Esophagus muscularis mucosa (tissue), 4 donors: ENCODE data around the gene VPS29. TPM values are rescaled to one million over a fixed set of nuclear protein-coding genes. Genes with fewer than 3 reads are reported as not detected.
A peak's percentile ranks its signal among the peaks of the same experiment; 100 is the strongest.
"Not testable (repeated sequence)": the region's sequence is repeated elsewhere in the genome, so short reads cannot be mapped to it uniquely, and the experiment has no call there.

Experiments
- DNase-seq: peaks from one replicate; pipeline ENCODE4 v3.0.0-alpha.2; 2017; ENCODE audit errors: extremely low spot score
- H3K27ac ChIP-seq, 4 donors: fragments of 200-600 bp; sonication (generic); replicated peaks in 1 of 4; 1 replicate in 3 of 4; 2 replicates in 1 of 4; pipeline ENCODE4 v1.5.1; 2016 to 2019; ENCODE audit warnings: mild to moderate bottlenecking in 1 of 4
- H3K27me3 ChIP-seq, 4 donors: fragments of 200-600 bp; sonication (generic); one replicate each; pipeline versions ENCODE4 v1.5.1 to v1.6.0; 2016 to 2019
- H3K36me3 ChIP-seq, 4 donors: fragments of 200-600 bp; sonication (generic); one replicate each; pipeline ENCODE4 v1.5.1; 2016 to 2019
- H3K4me1 ChIP-seq, 4 donors: fragments of 200-600 bp; sonication (generic); one replicate each; pipeline ENCODE4 v1.5.1; 2016 to 2019
- H3K4me3 ChIP-seq, 4 donors: fragments of 200-600 bp; sonication (generic); 1 replicate in 2 of 4; 2 replicates in 2 of 4; pipeline ENCODE4 v1.5.1; 2016 to 2019; ENCODE audit warnings: mild to moderate bottlenecking in 4 of 4, moderate library complexity in 1 of 4
- H3K9me3 ChIP-seq, 4 donors: fragments of 200-600 bp; sonication (generic); 1 replicate in 3 of 4; 2 replicates in 1 of 4; pipeline ENCODE4 v1.5.1; 2016 to 2019
- CTCF ChIP-seq, 3 experiments: fragments of 200-600 bp in 2 of 3; fragments of 450-650 bp in 1 of 3; sonication (generic) in 2 of 3; IDR thresholded peaks; one replicate each; pipeline ENCODE4 v1.5.1; 2017 to 2019; ENCODE audit warnings: antibody characterized with exemption in 3 of 3, mild to moderate bottlenecking in 2 of 3, moderate library complexity in 1 of 3
- EP300 ChIP-seq: sonication (generic); formaldehyde crosslinking; IDR thresholded peaks from one replicate; pipeline ENCODE4 v1.6.1; 2017; ENCODE audit warnings: antibody characterized with exemption
- POLR2A ChIP-seq: fragments of 450-650 bp; IDR thresholded peaks from one replicate; pipeline ENCODE4 v1.6.1; 2017; ENCODE audit warnings: antibody characterized with exemption, moderate library complexity, mild to moderate bottlenecking, low read depth
- POLR2AphosphoS5 ChIP-seq, 2 donors: sonication (generic); formaldehyde crosslinking; IDR thresholded peaks; one replicate each; pipeline ENCODE4 v1.6.1; 2017; ENCODE audit warnings: antibody characterized with exemption in 2 of 2
- WGBS: methylation state at CpG from one replicate; pipeline ENCODE4 v1.1.5; 2018; 5-methylcytosine and 5-hydroxymethylcytosine counted together
- intact Hi-C: fragments of 100-400 bp; cut with DNase I; formaldehyde crosslinking; loops from one replicate; pipeline ENCODE4 v1.15.1; 2023
- total RNA-seq, 4 donors: library from RNA; depleted of rRNA; stranded (reverse); fragments of >200 nt; gene quantifications; one replicate each; pipeline versions ENCODE4 v1.1.0 to v1.2.1, GENCODE V29; 2016

VPS29 gene
- total RNA-seq, 4 donors from 2014 or later, result 126 to 166 (median 156) TPM

GRCh38 chr12:110498984-110499706, 2.8 kb downstream of the VPS29 start:
- no peak for DNase-seq
- Histone ChIP-seq H3K9me3 (no peaks in the 10 kb centered on the region), H3K4me3 (no peak overlapping the region), H3K27ac (peak overlapping the region; percentile 53 to 97 (median 76)), H3K36me3 (peaks cover 11 to 35% (median 21%) of the 10 kb centered on the region in 4 donors), H3K4me1 (peaks cover 35 to 49% (median 45%) of the 10 kb centered on the region in 4 donors), H3K27me3 (no peaks in the 10 kb centered on the region)
- 60% methylated on average over 4 of the region's 4 CpGs for WGBS
- no peak for TF ChIP-seq EP300
- peak; percentile 9 to 45 for TF ChIP-seq POLR2AphosphoS5 (IDR thresholded peaks at IDR 0.05)
- no peak for TF ChIP-seq POLR2A
- intact Hi-C loops, result no loop called here

- no peak for DNase-seq
- H3K36me3 ChIP-seq, result peaks cover 0 to 20% (median 3%) of the 10 kb centered on the region in 4 donors
- no peak overlapping the region for H3K4me3 ChIP-seq
- H3K9me3 ChIP-seq, result no peaks in the 10 kb centered on the region
- H3K4me1 ChIP-seq, result no peaks in the 10 kb centered on the region
- no peaks in the 10 kb centered on the region for H3K27me3 ChIP-seq
- TF ChIP-seq POLR2AphosphoS5 (IDR thresholded peaks at IDR 0.05) (no peak), EP300 (no peak), POLR2A (no peak), CTCF (IDR thresholded peaks at IDR 0.05) (no peak)
- H3K27ac ChIP-seq, result no peak overlapping the region
- WGBS, result 97% methylated on average over 7 of the region's 7 CpGs
- intact Hi-C loops, result no loop called here
Measured at GRCh38 chr12:110475426-110475825, 26.5 kb downstream of the VPS29 start.

GRCh38 chr12:110468214-110469048, 33.5 kb downstream of the VPS29 start, which contains the start of the genes FAM216A and GPN3:
FAM216A (plus strand) TSS chr12:110468845; CDS start chr12:110468876, 31 bp downstream.
GPN3 (minus strand) TSS chr12:110468257; CDS start chr12:110468203, 54 bp downstream.
- WGBS, result under 1% methylated on average over 48 of the region's 78 CpGs
- H3K27ac ChIP-seq, result peak within 1 kb of the TSS; percentile 94 to 100 (median 96)
- TF ChIP-seq CTCF (IDR thresholded peaks at IDR 0.05) (peak in 1 of 3 experiments; percentile 42), EP300 (no peak), POLR2A (peak; percentile 56), POLR2AphosphoS5 (IDR thresholded peaks at IDR 0.05) (peak; percentile 97 to 98)
- peak; percentile 99 for DNase-seq
- H3K36me3 ChIP-seq, result peaks cover 7 to 19% (median 17%) of the 10 kb centered on the region in 4 donors
- H3K27me3 ChIP-seq, result no peaks in the 10 kb centered on the region
- intact Hi-C loops, result loop anchor here (2.0 to 5.0 kb wide), 2 partner anchors 34 to 134 kb away; partner anchors contain the start of genes RAD9B and VPS29
- peaks cover 16 to 36% (median 28%) of the 10 kb centered on the region in 4 donors for H3K4me1 ChIP-seq
- H3K9me3 ChIP-seq, result no peaks in the 10 kb centered on the region
- peak within 1 kb of the TSS; percentile 77 to 91 (median 82) for H3K4me3 ChIP-seq

- Histone ChIP-seq H3K36me3 (peaks cover 7 to 25% (median 22%) of the 10 kb centered on the region in 4 donors), H3K4me3 (peak overlapping the region; percentile 77 to 91 (median 82)), H3K4me1 (peaks cover 16 to 36% (median 28%) of the 10 kb centered on the region in 4 donors), H3K27ac (peak overlapping the region; percentile 94 to 100 (median 96)), H3K9me3 (no peaks in the 10 kb centered on the region), H3K27me3 (no peaks in the 10 kb centered on the region)
- no peak for DNase-seq
- intact Hi-C loops, result loop anchor here (2.0 to 5.0 kb wide), 2 partner anchors 35 to 134 kb away; partner anchors contain the start of genes RAD9B and VPS29
- peak; percentile 78 for TF ChIP-seq POLR2A
- TF ChIP-seq EP300, result no peak
- 0% methylated on average over 15 of the region's 15 CpGs for WGBS
Measured at GRCh38 chr12:110467847-110468213, 34.1 kb downstream of the VPS29 start.

- Histone ChIP-seq H3K9me3 (no peaks in the 10 kb centered on the region), H3K36me3 (peaks cover 7 to 36% (median 33%) of the 10 kb centered on the region in 4 donors), H3K4me3 (peak overlapping the region; percentile 77 to 91 (median 82)), H3K4me1 (peaks cover 16 to 36% (median 28%) of the 10 kb centered on the region in 4 donors), H3K27me3 (no peaks in the 10 kb centered on the region), H3K27ac (peak overlapping the region in 1 of 4 donors; percentile 94)
- WGBS, result 69% methylated on average over 5 of the region's 5 CpGs
- intact Hi-C loops, result loop anchor here (5.0 kb wide), 1 partner anchor 136 kb away; no protein-coding TSS in a partner anchor
- TF ChIP-seq POLR2A (no peak), POLR2AphosphoS5 (IDR thresholded peaks at IDR 0.05) (no peak), CTCF (IDR thresholded peaks at IDR 0.05) (no peak), EP300 (no peak)
- no peak for DNase-seq
Measured at GRCh38 chr12:110466791-110467190, 35.1 kb downstream of the VPS29 start.

GRCh38 chr12:110465765-110466164, 36.1 kb downstream of the VPS29 start:
- peaks cover 16 to 36% (median 28%) of the 10 kb centered on the region in 4 donors for H3K4me1 ChIP-seq
- H3K27me3 ChIP-seq, H3K4me3 ChIP-seq, H3K27ac ChIP-seq, H3K9me3 ChIP-seq, DNase-seq: not testable (repeated sequence)
- WGBS, result 89% methylated on average over 11 of the region's 11 CpGs
- H3K36me3 ChIP-seq, result peaks cover 7 to 46% (median 40%) of the 10 kb centered on the region in 4 donors
- intact Hi-C loops, result loop anchor here (5.0 kb wide), 1 partner anchor 137 kb away; no protein-coding TSS in a partner anchor
